GM23248 (cell line): ENCODE measurements around the gene RSAD2.

ENCODE experiments used
- EZH2 ChIP-seq: fragments of 200-600 bp; sonication (generic); IDR thresholded peaks from 2 replicates; pipeline ENCODE4 v1.6.1; 2018; ENCODE audit warnings: antibody characterized with exemption, mild to moderate bottlenecking; ENCODE audit not compliant: insufficient read depth, poor library complexity, severe bottlenecking
- EZH2phosphoT487 ChIP-seq: fragments of 200-600 bp; sonication (generic); IDR thresholded peaks from 2 replicates; pipeline ENCODE4 v1.6.1; 2018; ENCODE audit warnings: antibody characterized with exemption, moderate library complexity, mild to moderate bottlenecking, low read depth; ENCODE audit not compliant: insufficient read depth

DNA sequence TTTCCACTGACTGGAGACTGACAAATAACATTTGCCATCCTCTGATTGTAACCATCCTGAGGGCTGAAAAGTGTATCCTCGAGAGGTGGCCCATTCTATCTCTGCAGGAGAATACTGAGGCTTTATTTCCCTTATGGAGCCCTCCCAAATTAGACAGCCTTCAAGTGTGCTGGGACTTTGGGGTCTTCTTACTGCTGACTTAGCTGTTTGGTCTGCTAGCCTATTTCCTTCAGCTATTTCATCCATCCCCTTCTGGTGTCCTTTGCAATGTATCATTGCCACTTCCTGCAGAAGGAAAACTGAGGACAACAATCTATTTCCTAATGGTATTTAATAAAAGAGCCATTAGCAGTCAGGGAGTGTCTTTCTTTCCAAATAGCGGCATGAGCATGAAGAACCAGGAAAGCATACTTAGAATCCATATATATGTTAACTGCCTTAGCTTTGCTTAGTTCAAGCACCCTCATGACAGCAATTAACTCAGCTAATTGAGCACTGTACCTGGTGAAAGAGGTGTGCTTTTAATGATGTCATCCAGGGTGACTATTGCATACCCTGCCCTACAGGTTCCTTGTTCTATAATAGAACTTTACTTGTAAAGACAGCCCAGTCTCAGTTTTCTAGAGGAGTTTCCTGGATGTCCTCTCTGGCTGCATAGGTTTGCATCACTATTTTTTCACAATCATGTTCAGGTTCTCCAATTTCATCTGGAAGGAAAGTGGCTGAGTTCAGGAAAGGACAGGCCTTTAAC lies 35.9 kb upstream of the RSAD2 start:
- TF ChIP-seq EZH2 (no peak), EZH2phosphoT487 (no peak)
